Fibroblast of skin of scalp (primary cell): ENCODE results near the gene C1QTNF3. TPM values are rescaled to one million over a fixed set of nuclear protein-coding genes. Genes with fewer than 3 reads are reported as not detected.
"Not testable (repeated sequence)": the region's sequence is repeated elsewhere in the genome, so short reads cannot be mapped to it uniquely, and the experiment has no call there.

Source experiments
- DNase-seq: peaks from one replicate; pipeline ENCODE4 v3.0.0-alpha.2; 2013
- polyA plus RNA-seq, 2 experiments: library from polyadenylated mRNA; unstranded; fragments of 120-200 nt; gene quantifications; one replicate each; pipeline ENCODE4 v1.2.1, GENCODE V29; 2013; ENCODE audit not compliant: insufficient read length in 2 of 2

C1QTNF3 gene
- polyA plus RNA-seq (2013, experiment 1 of 2; ENCODE audit: insufficient read length), result 2.3 TPM
- 4.9 TPM for polyA plus RNA-seq (2013, experiment 2 of 2; ENCODE audit: insufficient read length)

GRCh38 chr5:34043099-34043876, at the start of gene C1QTNF3:
Gene C1QTNF3, minus strand, starts transcription at chr5:34043213. Its CDS starts 88 bp downstream, at chr5:34043125.
- no peak for DNase-seq

- not testable (repeated sequence) for DNase-seq
Observed at GRCh38 chr5:34091039-34091438, 48.0 kb upstream of the C1QTNF3 start.

GRCh38 chr5:34089802-34090201, 46.8 kb upstream of the C1QTNF3 start:
- DNase-seq, result not testable (repeated sequence)

- not testable (repeated sequence) for DNase-seq
Observed at GRCh38 chr5:34087728-34088127, 44.7 kb upstream of the C1QTNF3 start.

GRCh38 chr5:34083898-34084297, 40.9 kb upstream of the C1QTNF3 start:
- DNase-seq, result not testable (repeated sequence)

- DNase-seq, result not testable (repeated sequence)
Observed at GRCh38 chr5:34079505-34079904, 36.5 kb upstream of the C1QTNF3 start.

- not testable (repeated sequence) for DNase-seq
Observed at GRCh38 chr5:34077636-34078035, 34.6 kb upstream of the C1QTNF3 start.

- DNase-seq, result not testable (repeated sequence)
Observed at GRCh38 chr5:34076719-34077364, 33.8 kb upstream of the C1QTNF3 start.

- peak; percentile 24 for DNase-seq
Observed at GRCh38 chr5:34074472-34074871, 31.5 kb upstream of the C1QTNF3 start.

- not testable (repeated sequence) for DNase-seq
Observed at GRCh38 chr5:34074071-34074470, 31.1 kb upstream of the C1QTNF3 start.

GRCh38 chr5:34070626-34071025, 27.6 kb upstream of the C1QTNF3 start:
- not testable (repeated sequence) for DNase-seq

- DNase-seq, result no peak
Observed at GRCh38 chr5:34064656-34065055, 21.6 kb upstream of the C1QTNF3 start.

GRCh38 chr5:34062419-34062818, 19.4 kb upstream of the C1QTNF3 start:
- no peak for DNase-seq

GRCh38 chr5:34061993-34062392, 19.0 kb upstream of the C1QTNF3 start:
- no peak for DNase-seq

GRCh38 chr5:34059977-34060376, 17.0 kb upstream of the C1QTNF3 start:
- DNase-seq, result no peak

- no peak for DNase-seq
Observed at GRCh38 chr5:34058532-34058931, 15.5 kb upstream of the C1QTNF3 start.

GRCh38 chr5:34057569-34057968, 14.6 kb upstream of the C1QTNF3 start:
- no peak for DNase-seq

- DNase-seq, result no peak
Observed at GRCh38 chr5:34057118-34057517, 14.1 kb upstream of the C1QTNF3 start.

GRCh38 chr5:34055667-34056066, 12.7 kb upstream of the C1QTNF3 start:
- no peak for DNase-seq

GRCh38 chr5:34054400-34054729, 11.4 kb upstream of the C1QTNF3 start:
- no peak for DNase-seq

- no peak for DNase-seq
Observed at GRCh38 chr5:34053571-34054399, 10.8 kb upstream of the C1QTNF3 start.

- DNase-seq, result peak; percentile 95
Observed at GRCh38 chr5:34053133-34053532, 10.1 kb upstream of the C1QTNF3 start.

GRCh38 chr5:34051374-34051980, 8.5 kb upstream of the C1QTNF3 start:
- DNase-seq, result no peak
